Tibial nerve (tissue), 3 donors: ENCODE measurements around the gene TMPRSS11B.

Source experiments
- POLR2A ChIP-seq, 2 donors: fragments of 450-650 bp; IDR thresholded peaks; one replicate each; pipeline ENCODE4 v1.6.1; 2017; ENCODE audit warnings: antibody characterized with exemption in 2 of 2, mild to moderate bottlenecking in 2 of 2, moderate library complexity in 2 of 2
- TF ChIP-seq, protein P1 (sequence below), 5 experiments: fragments of 200-600 bp in 3 of 5; fragments of 450-650 bp in 2 of 5; sonication (generic) in 3 of 5; IDR thresholded peaks; one replicate each; pipeline ENCODE4 v1.5.1; 2016 to 2019; ENCODE audit warnings: antibody characterized with exemption in 5 of 5, mild to moderate bottlenecking in 3 of 5, moderate library complexity in 2 of 5

DNA sequence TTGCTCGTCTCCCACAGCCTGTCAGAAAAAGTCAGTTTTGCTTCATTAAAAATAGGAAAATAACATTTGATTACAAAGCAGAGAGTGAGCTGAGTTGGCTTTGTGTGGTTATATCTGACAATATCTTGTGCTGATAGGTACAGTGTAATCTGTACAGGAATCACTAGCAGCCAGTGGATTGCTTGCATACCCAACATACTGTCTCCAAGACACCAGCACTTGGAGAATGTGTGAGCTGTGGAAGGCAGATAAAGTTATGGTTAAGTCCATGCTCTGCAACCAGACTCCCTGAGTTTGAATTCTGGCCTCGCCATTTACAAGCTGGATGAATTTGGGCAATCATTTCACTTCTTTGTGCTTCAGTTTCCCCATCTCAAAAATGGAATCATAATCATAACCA, 58.3 kb downstream of the TMPRSS11B start:
- TF ChIP-seq, protein P1, sequence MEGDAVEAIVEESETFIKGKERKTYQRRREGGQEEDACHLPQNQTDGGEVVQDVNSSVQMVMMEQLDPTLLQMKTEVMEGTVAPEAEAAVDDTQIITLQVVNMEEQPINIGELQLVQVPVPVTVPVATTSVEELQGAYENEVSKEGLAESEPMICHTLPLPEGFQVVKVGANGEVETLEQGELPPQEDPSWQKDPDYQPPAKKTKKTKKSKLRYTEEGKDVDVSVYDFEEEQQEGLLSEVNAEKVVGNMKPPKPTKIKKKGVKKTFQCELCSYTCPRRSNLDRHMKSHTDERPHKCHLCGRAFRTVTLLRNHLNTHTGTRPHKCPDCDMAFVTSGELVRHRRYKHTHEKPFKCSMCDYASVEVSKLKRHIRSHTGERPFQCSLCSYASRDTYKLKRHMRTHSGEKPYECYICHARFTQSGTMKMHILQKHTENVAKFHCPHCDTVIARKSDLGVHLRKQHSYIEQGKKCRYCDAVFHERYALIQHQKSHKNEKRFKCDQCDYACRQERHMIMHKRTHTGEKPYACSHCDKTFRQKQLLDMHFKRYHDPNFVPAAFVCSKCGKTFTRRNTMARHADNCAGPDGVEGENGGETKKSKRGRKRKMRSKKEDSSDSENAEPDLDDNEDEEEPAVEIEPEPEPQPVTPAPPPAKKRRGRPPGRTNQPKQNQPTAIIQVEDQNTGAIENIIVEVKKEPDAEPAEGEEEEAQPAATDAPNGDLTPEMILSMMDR (IDR thresholded peaks at IDR 0.05) = no peak
- TF ChIP-seq POLR2A (IDR thresholded peaks at IDR 0.05) = no peak
